Neural progenitor cell (in vitro differentiated cells): ENCODE measurements around the gene POMGNT2.

ENCODE experiments used
- EZH2phosphoT487 ChIP-seq: fragments of 200-600 bp; sonication (generic); IDR thresholded peaks from 2 replicates; pipeline ENCODE4 v1.6.1; 2017; ENCODE audit warnings: antibody characterized with exemption
- TF ChIP-seq, protein P1 (sequence below): fragments of 200-600 bp; sonication (generic); IDR thresholded peaks from 2 replicates; pipeline ENCODE4 v1.5.1; 2017; ENCODE audit warnings: antibody characterized with exemption, mild to moderate bottlenecking

DNA sequence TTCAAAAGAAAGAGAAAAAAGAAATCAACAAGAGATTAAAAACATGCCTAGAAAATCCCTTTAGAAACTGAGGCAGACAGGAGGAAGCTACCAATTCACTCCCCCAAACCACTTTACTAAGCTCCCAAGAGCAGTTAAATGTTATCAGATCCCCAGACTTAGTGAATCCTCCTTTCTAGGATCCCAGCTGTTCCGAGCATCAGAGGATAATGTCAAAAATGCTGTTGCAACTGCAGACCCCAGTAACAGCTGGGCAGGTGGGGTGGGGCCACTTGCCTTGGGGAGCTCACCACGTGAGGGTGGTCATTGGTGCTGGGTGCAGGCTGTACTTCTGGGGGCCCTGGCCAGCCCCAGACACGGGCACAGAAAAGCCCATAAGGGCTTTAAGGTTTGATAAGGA lies 9.1 kb downstream of the POMGNT2 start:
- TF ChIP-seq, protein P1, sequence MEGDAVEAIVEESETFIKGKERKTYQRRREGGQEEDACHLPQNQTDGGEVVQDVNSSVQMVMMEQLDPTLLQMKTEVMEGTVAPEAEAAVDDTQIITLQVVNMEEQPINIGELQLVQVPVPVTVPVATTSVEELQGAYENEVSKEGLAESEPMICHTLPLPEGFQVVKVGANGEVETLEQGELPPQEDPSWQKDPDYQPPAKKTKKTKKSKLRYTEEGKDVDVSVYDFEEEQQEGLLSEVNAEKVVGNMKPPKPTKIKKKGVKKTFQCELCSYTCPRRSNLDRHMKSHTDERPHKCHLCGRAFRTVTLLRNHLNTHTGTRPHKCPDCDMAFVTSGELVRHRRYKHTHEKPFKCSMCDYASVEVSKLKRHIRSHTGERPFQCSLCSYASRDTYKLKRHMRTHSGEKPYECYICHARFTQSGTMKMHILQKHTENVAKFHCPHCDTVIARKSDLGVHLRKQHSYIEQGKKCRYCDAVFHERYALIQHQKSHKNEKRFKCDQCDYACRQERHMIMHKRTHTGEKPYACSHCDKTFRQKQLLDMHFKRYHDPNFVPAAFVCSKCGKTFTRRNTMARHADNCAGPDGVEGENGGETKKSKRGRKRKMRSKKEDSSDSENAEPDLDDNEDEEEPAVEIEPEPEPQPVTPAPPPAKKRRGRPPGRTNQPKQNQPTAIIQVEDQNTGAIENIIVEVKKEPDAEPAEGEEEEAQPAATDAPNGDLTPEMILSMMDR: no peak
- no peak for TF ChIP-seq EZH2phosphoT487
